Measurements from ENCODE around the gene RIN3. TPM values are rescaled to one million over a fixed set of nuclear protein-coding genes. Genes with fewer than 3 reads are reported as not detected.

The RIN3 gene
- total RNA-seq, 1 experiment from 2014 or later, result 1.5 TPM

DNA sequence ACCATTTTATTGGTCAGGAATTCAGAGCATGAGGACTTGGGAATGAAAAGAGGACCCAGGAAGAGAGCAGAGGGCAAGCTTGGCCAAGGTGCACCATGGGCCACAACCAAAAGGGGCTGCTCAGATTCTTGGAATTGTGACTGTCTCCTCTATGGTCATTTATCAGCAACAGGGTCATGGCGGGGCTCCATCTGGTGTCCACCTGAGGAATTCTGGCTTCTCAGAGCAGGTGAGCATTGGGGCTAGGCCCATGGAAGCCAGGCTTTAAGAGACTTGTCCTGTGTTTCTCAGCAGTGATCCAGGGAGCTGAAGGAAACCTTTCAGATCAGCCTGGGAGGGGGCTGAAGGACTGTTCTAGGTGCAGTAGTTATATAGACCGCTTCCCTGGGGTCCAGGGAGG lies 2.6 kb upstream of the RIN3 start:
- no peaks in the 10 kb centered on the region for H3K9me3 Mint-ChIP-seq
- H3K14ac ChIP-seq (ENCODE audit: insufficient read depth, low read length), result no peak overlapping the region

More for the DNA sequence above, 2.6 kb upstream of the RIN3 start:
- Mint-ChIP-seq H3K27me3 (ENCODE audit: low read depth) (peaks cover 41% of the 10 kb centered on the region), H3K36me3 (ENCODE audit: insufficient read depth in 1 of 3, low read depth in 3 of 3) (no peaks in the 10 kb centered on the region; a peak in 1 of 7 replicates), H3K27ac (no peak overlapping the region), H3K4me1 (peaks cover 10 to 12% of the 10 kb centered on the region in 2 experiments), H3K4me3 (peak overlapping the region in 1 of 2 experiments; percentile 29; a peak in 1 of 5 replicates)
- H3K4me2 ChIP-seq (ENCODE audit: insufficient read depth, insufficient read length, low read length), result no peak overlapping the region
- peaks cover 3% of the 10 kb centered on the region; the same call in 1 of the 2 replicates for H3K27me3 ChIP-seq (ENCODE audit: insufficient read depth, low read length)
- H4K8ac ChIP-seq (replicated peaks; ENCODE audit: insufficient read length, low read depth, low read length), result no peak overlapping the region
- H2BK12ac ChIP-seq (ENCODE audit: insufficient read length, low read depth, low read length), result no peak overlapping the region
- H2AFZ ChIP-seq (ENCODE audit: low read length), result no peak overlapping the region
- no peak overlapping the region for H2AK5ac ChIP-seq (ENCODE audit: insufficient read length, low read length)
- H3K23me2 ChIP-seq (ENCODE audit: insufficient read length, low read depth, low read length, poor library complexity, severe bottlenecking), result peaks cover 12% of the 10 kb centered on the region
- H3K4me1 ChIP-seq (ENCODE audit: insufficient read depth, low read length), result no peaks in the 10 kb centered on the region
- H3T11ph ChIP-seq (ENCODE audit: low read length), result no peak overlapping the region
- no peaks in the 10 kb centered on the region for H3K9me3 ChIP-seq (ENCODE audit: control insufficient read depth, low read depth, low read length)
- H4K91ac ChIP-seq (ENCODE audit: insufficient read length, low read depth, low read length), result no peak overlapping the region
- no peak overlapping the region for H3K56ac ChIP-seq (ENCODE audit: insufficient read length, low read depth, low read length)
- no peak overlapping the region for H3K9ac ChIP-seq (ENCODE audit: extremely low read depth, insufficient read length, low read length)
- TF ChIP-seq, protein P1, sequence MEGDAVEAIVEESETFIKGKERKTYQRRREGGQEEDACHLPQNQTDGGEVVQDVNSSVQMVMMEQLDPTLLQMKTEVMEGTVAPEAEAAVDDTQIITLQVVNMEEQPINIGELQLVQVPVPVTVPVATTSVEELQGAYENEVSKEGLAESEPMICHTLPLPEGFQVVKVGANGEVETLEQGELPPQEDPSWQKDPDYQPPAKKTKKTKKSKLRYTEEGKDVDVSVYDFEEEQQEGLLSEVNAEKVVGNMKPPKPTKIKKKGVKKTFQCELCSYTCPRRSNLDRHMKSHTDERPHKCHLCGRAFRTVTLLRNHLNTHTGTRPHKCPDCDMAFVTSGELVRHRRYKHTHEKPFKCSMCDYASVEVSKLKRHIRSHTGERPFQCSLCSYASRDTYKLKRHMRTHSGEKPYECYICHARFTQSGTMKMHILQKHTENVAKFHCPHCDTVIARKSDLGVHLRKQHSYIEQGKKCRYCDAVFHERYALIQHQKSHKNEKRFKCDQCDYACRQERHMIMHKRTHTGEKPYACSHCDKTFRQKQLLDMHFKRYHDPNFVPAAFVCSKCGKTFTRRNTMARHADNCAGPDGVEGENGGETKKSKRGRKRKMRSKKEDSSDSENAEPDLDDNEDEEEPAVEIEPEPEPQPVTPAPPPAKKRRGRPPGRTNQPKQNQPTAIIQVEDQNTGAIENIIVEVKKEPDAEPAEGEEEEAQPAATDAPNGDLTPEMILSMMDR (conservative IDR thresholded peaks at IDR 0.05), result peak; percentile 60
- H4K5ac ChIP-seq (ENCODE audit: insufficient read length, low read depth, low read length), result no peak overlapping the region
- no peaks in the 10 kb centered on the region for H4K20me1 ChIP-seq (ENCODE audit: control insufficient read depth, insufficient read depth, insufficient read length)
- H2BK120ac ChIP-seq (ENCODE audit: low read depth, low read length, poor library complexity, severe bottlenecking), result no peak overlapping the region
- H3K79me2 ChIP-seq (ENCODE audit: insufficient read depth, low read length), result no peaks in the 10 kb centered on the region
- H2BK15ac ChIP-seq (ENCODE audit: low read depth, low read length), result no peak overlapping the region
- H2BK5ac ChIP-seq (ENCODE audit: insufficient read length, low read length), result no peak overlapping the region
- no peak overlapping the region for H2BK20ac ChIP-seq (ENCODE audit: low read depth, low read length, poor library complexity, severe bottlenecking)
- H3K23ac ChIP-seq (ENCODE audit: insufficient read length, low read depth, low read length), result no peak overlapping the region
- H3K79me1 ChIP-seq (ENCODE audit: insufficient read depth, low read depth, low read length, poor library complexity, severe bottlenecking), result no peaks in the 10 kb centered on the region
- peak; percentile 72 for DNase-seq
- H3K27ac ChIP-seq (ENCODE audit: insufficient read length, low read depth, low read length), result no peak overlapping the region
- no peak overlapping the region for H3K4ac ChIP-seq (ENCODE audit: low read depth, low read length)
- WGBS (ENCODE audit: extremely low coverage, insufficient read length, low lambda C conversion rate), result no CpG with 5 or more reads among the region's 2 CpGs
- no peak overlapping the region for H3K18ac ChIP-seq (ENCODE audit: insufficient read length, low read depth, low read length)
